HCT116 (cell line): ENCODE data around the gene PRXL2A. TPM values are rescaled to one million over a fixed set of nuclear protein-coding genes. Genes with fewer than 3 reads are reported as not detected.

Experiments
- ATAC-seq: fragments of 200-7000 bp; cut with Tn5 transposase; 2 replicates; pipeline ENCODE4 v1.9.1; 2020; ENCODE audit warnings: mild to moderate bottlenecking, moderate library complexity
- BruUV-seq: library from RNA; stranded (reverse); fragments of 400-500 nt; replicated peaks from 2 replicates; lab custom pipeline; 2021; lab: Mats Ljungman, UMichigan
- CTCF ChIA-PET: fragments of 300-600 bp; sonication (Branson Sonifier 250); formaldehyde crosslinking; loops from one replicate; lab custom pipeline; 2021; ENCODE audit warnings: antibody characterized with exemption; lab: Charles Lee
- POLR2A ChIA-PET: fragments of 300-600, 350-600 bp; sonication (Branson Sonifier 250); formaldehyde crosslinking; loops from one replicate; lab custom pipeline; 2021; ENCODE audit warnings: antibody characterized with exemption; lab: Charles Lee
- RAD21 ChIA-PET, 2 experiments: fragments of 300-600 bp; sonication (Branson Sonifier 250); formaldehyde crosslinking; loops; one replicate each; lab custom pipeline; 2023; ENCODE audit warnings: low total read pairs in 2 of 2; ENCODE audit not compliant: uncharacterized antibody in 2 of 2, unreplicated experiment in 2 of 2, low non-redundant PET in 1 of 2; lab: Charles Lee
- DNase-seq: peaks from one replicate; pipeline ENCODE4 v3.0.0-alpha.2; 2010; ENCODE audit warnings: low read depth, low spot score
- H2AFZ ChIP-seq: fragments of 200-600 bp; shearing (Covaris generic), sonication (generic); 2 replicates; pipeline ENCODE4 v1.6.1; 2017; ENCODE audit warnings: low read depth, mixed run types, mixed read lengths, antibody characterized with exemption, low read length; ENCODE audit not compliant: poor library complexity, severe bottlenecking
- H3K27ac ChIP-seq: 2 replicates; pipeline ENCODE4 v1.5.1; 2012; ENCODE audit warnings: low read depth, low read length
- H3K27me3 ChIP-seq: fragments of 200-600 bp; sonication (generic); 2 replicates; pipeline ENCODE4 v1.6.1; 2016; ENCODE audit warnings: mixed run types, low read length, mixed read lengths; ENCODE audit not compliant: insufficient read depth
- H3K36me3 ChIP-seq, 2 experiments: fragments of 200-500 bp in 1 of 2; fragments of 200-600 bp in 1 of 2; sonication (Bioruptor generic) in 1 of 2; sonication (generic) in 1 of 2; 2 replicates each; pipeline versions ENCODE4 v1.5.1 to v1.6.1; 2014 to 2016; ENCODE audit warnings: low read length in 2 of 2, inconsistent platforms in 1 of 2, mixed read lengths in 1 of 2, mixed run types in 1 of 2; ENCODE audit not compliant: insufficient read depth in 2 of 2, control insufficient read depth in 1 of 2
- H3K4me1 ChIP-seq, 2 experiments: fragments of 200-600 bp in 1 of 2; sonication (generic) in 1 of 2; 2 replicates each; pipeline versions ENCODE4 v1.5.1 to v1.6.1; 2012 to 2017; ENCODE audit warnings: low read length in 2 of 2, inconsistent platforms in 1 of 2, mild to moderate bottlenecking in 1 of 2, mixed read lengths in 1 of 2, mixed run types in 1 of 2, moderate library complexity in 1 of 2; ENCODE audit not compliant: insufficient read depth in 2 of 2, control insufficient read depth in 1 of 2
- H3K4me2 ChIP-seq: fragments of 200-600 bp; sonication (generic); 2 replicates; pipeline ENCODE4 v1.6.1; 2017; ENCODE audit warnings: mixed run types, low read length, mixed read lengths
- H3K4me3 ChIP-seq, 2 experiments: fragments of 200-600 bp in 1 of 2; sonication (generic) in 1 of 2; replicated peaks in 1 of 2; 2 replicates each; pipeline ENCODE4 v1.5.1; 2011 to 2016; ENCODE audit warnings: low read length in 2 of 2, control low read depth in 1 of 2, low read depth in 1 of 2, mild to moderate bottlenecking in 1 of 2, mixed read lengths in 1 of 2, mixed run types in 1 of 2
- H3K79me2 ChIP-seq: fragments of 200-600 bp; sonication (generic); 2 replicates; pipeline ENCODE4 v1.6.1; 2017; ENCODE audit warnings: mild to moderate bottlenecking, mixed run types, low read length, moderate library complexity, mixed read lengths; ENCODE audit not compliant: insufficient read depth
- H3K9ac ChIP-seq: fragments of 200-600 bp; sonication (generic); 2 replicates; pipeline ENCODE4 v1.6.1; 2016; ENCODE audit warnings: low read length, mixed read lengths
- H3K9me2 ChIP-seq: fragments of 200-600 bp; sonication (generic), shearing (Covaris generic); 2 replicates; pipeline ENCODE4 v1.6.1; 2017; ENCODE audit warnings: mixed run types, mild to moderate bottlenecking, moderate library complexity; ENCODE audit not compliant: insufficient read depth
- H3K9me3 ChIP-seq, 2 experiments: fragments of 200-500 bp in 1 of 2; fragments of 200-600 bp in 1 of 2; sonication (Bioruptor generic) in 1 of 2; sonication (generic) in 1 of 2; 2 replicates each; pipeline ENCODE4 v1.6.1; 2014 to 2017; ENCODE audit warnings: low read length in 2 of 2, mixed read lengths in 2 of 2, inconsistent platforms in 1 of 2, low read depth in 1 of 2, mild to moderate bottlenecking in 1 of 2, mixed run types in 1 of 2, moderate library complexity in 1 of 2; ENCODE audit not compliant: control insufficient read depth in 1 of 2, insufficient read depth in 1 of 2
- H4K20me1 ChIP-seq: fragments of 200-600 bp; sonication (generic), shearing (Covaris generic); 2 replicates; pipeline ENCODE4 v1.6.1; 2017; ENCODE audit warnings: mixed run types, mild to moderate bottlenecking, moderate library complexity; ENCODE audit not compliant: insufficient read depth
- EGR1 ChIP-seq: IDR thresholded peaks from 2 replicates; pipeline ENCODE4 v1.6.1; 2012; ENCODE audit warnings: low read depth
- EZH2phosphoT487 ChIP-seq: fragments of 200-600 bp; IDR thresholded peaks from 2 replicates; pipeline ENCODE4 v1.6.1; 2018; ENCODE audit warnings: antibody characterized with exemption, borderline replicate concordance
- FOSL1 ChIP-seq: IDR thresholded peaks from 2 replicates; pipeline ENCODE4 v1.6.1; 2012; ENCODE audit warnings: low read depth
- POLR2AphosphoS5 ChIP-seq: IDR thresholded peaks from 2 replicates; pipeline ENCODE4 v1.6.1; 2011; ENCODE audit warnings: mild to moderate bottlenecking, low read depth, low read length, moderate library complexity
- RAD21 ChIP-seq: IDR thresholded peaks from 2 replicates; pipeline ENCODE4 v1.6.1; 2012; ENCODE audit warnings: low read depth, mild to moderate bottlenecking
- SIN3A ChIP-seq: IDR thresholded peaks from 2 replicates; pipeline ENCODE4 v1.6.1; 2012; ENCODE audit warnings: low read depth
- YY1 ChIP-seq: IDR thresholded peaks from 2 replicates; pipeline ENCODE4 v1.6.1; 2011; ENCODE audit warnings: low read length, low read depth, moderate library complexity, mild to moderate bottlenecking; ENCODE audit not compliant: insufficient replicate concordance; ENCODE audit errors: extremely low read depth
- ZFX ChIP-seq: fragments of 450-650 bp; IDR thresholded peaks from 2 replicates; pipeline ENCODE4 v1.6.1; 2017
- ZNF274 ChIP-seq: fragments of 200-500 bp; sonication (Bioruptor generic); IDR thresholded peaks from 2 replicates; pipeline ENCODE4 v1.6.1; 2014; ENCODE audit warnings: mild to moderate bottlenecking, low read depth, low read length, inconsistent platforms
- intact Hi-C: fragments of 100-400 bp; cut with micrococcal nuclease; formaldehyde crosslinking; loops from 2 replicates; pipeline ENCODE4 v1.10.0; 2022
- total RNA-seq: library from RNA; stranded (reverse); gene quantifications from one replicate; pipeline ENCODE4 v1.2.1, GENCODE V29; 2021; ENCODE audit not compliant: unreplicated experiment
- TF ChIP-seq, protein P1 (sequence below), 3 experiments: fragments of 200-600 bp in 1 of 3; sonication (generic) in 1 of 3; IDR thresholded peaks in 2 of 3; conservative IDR thresholded peaks in 1 of 3; 2 replicates each; pipeline ENCODE4 v1.5.1; 2012 to 2017; ENCODE audit warnings: low read depth in 2 of 3, low read length in 2 of 3, antibody characterized with exemption in 1 of 3, borderline replicate concordance in 1 of 3, control low read depth in 1 of 3, mild to moderate bottlenecking in 1 of 3, mixed read lengths in 1 of 3, mixed run types in 1 of 3, moderate library complexity in 1 of 3; ENCODE audit not compliant: insufficient read depth in 1 of 3
- TF ChIP-seq, protein P2 (sequence below): IDR thresholded peaks from 2 replicates; pipeline ENCODE4 v1.6.1; 2012
- TF ChIP-seq, protein P3 (sequence below): IDR thresholded peaks from 2 replicates; pipeline ENCODE4 v1.6.1; 2011; ENCODE audit warnings: mild to moderate bottlenecking, low read length, moderate library complexity; ENCODE audit not compliant: insufficient replicate concordance; ENCODE audit errors: extremely low read depth

The PRXL2A gene
- total RNA-seq, 1 experiment from 2014 or later: 4.9 TPM

GRCh38 chr10:80459047-80459865, 50.9 kb downstream of the PRXL2A start:
- Histone ChIP-seq H3K4me3 (peak overlapping the region in 1 of 2 experiments; percentile 47; a peak in 1 of 4 replicates), H3K9me3 (no peaks in the 10 kb centered on the region), H3K79me2 (peaks cover 100% of the 10 kb centered on the region), H4K20me1 (peaks cover 3% of the 10 kb centered on the region; the same call in 1 of the 2 replicates), H3K36me3 (no peaks in the 10 kb centered on the region), H3K9ac (peak overlapping the region; percentile 53), H3K27me3 (no peaks in the 10 kb centered on the region), H3K4me1 (peaks cover 80 to 91% of the 10 kb centered on the region in 2 experiments), H2AFZ (no peak overlapping the region), H3K27ac (peak overlapping the region; percentile 79), H3K9me2 (no peaks in the 10 kb centered on the region), H3K4me2 (peak overlapping the region; percentile 82)
- intact Hi-C loops: loop anchor here (2.0 kb wide), 1 partner anchor 46 kb away; no protein-coding TSS in a partner anchor
- POLR2A ChIA-PET: interaction anchor here (1.1 to 3.6 kb wide), 4 partner anchors 9 to 46 kb away, joined by 3 to 18 read pairs (median 9); no protein-coding TSS in a partner anchor
- DNase-seq: no peak
- RAD21 ChIA-PET: interaction anchor here (0.6 to 5.2 kb wide), 6 partner anchors 13 to 46 kb away, joined by 3 to 23 read pairs (median 3); no protein-coding TSS in a partner anchor
- no TSS peak for BruUV-seq
- peak; percentile 65 for ATAC-seq
- CTCF ChIA-PET: interaction anchor here (0.9 to 3.9 kb wide), 7 partner anchors 12 to 50 kb away, joined by 4 to 53 read pairs (median 5); no protein-coding TSS in a partner anchor
- TF ChIP-seq, protein P1, sequence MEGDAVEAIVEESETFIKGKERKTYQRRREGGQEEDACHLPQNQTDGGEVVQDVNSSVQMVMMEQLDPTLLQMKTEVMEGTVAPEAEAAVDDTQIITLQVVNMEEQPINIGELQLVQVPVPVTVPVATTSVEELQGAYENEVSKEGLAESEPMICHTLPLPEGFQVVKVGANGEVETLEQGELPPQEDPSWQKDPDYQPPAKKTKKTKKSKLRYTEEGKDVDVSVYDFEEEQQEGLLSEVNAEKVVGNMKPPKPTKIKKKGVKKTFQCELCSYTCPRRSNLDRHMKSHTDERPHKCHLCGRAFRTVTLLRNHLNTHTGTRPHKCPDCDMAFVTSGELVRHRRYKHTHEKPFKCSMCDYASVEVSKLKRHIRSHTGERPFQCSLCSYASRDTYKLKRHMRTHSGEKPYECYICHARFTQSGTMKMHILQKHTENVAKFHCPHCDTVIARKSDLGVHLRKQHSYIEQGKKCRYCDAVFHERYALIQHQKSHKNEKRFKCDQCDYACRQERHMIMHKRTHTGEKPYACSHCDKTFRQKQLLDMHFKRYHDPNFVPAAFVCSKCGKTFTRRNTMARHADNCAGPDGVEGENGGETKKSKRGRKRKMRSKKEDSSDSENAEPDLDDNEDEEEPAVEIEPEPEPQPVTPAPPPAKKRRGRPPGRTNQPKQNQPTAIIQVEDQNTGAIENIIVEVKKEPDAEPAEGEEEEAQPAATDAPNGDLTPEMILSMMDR (IDR thresholded peaks at IDR 0.05 in 2 of 3, conservative IDR thresholded peaks at IDR 0.05 in 1 of 3; ENCODE audit: borderline replicate concordance in 1 of 3, insufficient read depth in 1 of 3, low read depth in 2 of 3, low read length in 2 of 3): no peak
- TF ChIP-seq POLR2AphosphoS5 (0 out of 2 replicates have a peak, but pooled peaks have one; percentile 38), EZH2phosphoT487 (no peak), EGR1 (no peak), YY1 (no peak), RAD21 (0 out of 2 replicates have a peak, but pooled peaks have one; percentile 4), SIN3A (peak; percentile 37; the same call in 1 of the 2 replicates), FOSL1 (no peak), ZFX (no peak), ZNF274 (no peak)
- TF ChIP-seq, protein P2, sequence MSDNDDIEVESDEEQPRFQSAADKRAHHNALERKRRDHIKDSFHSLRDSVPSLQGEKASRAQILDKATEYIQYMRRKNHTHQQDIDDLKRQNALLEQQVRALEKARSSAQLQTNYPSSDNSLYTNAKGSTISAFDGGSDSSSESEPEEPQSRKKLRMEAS: 0 out of 2 replicates have a peak, but pooled peaks have one; percentile 20
- TF ChIP-seq, protein P3, sequence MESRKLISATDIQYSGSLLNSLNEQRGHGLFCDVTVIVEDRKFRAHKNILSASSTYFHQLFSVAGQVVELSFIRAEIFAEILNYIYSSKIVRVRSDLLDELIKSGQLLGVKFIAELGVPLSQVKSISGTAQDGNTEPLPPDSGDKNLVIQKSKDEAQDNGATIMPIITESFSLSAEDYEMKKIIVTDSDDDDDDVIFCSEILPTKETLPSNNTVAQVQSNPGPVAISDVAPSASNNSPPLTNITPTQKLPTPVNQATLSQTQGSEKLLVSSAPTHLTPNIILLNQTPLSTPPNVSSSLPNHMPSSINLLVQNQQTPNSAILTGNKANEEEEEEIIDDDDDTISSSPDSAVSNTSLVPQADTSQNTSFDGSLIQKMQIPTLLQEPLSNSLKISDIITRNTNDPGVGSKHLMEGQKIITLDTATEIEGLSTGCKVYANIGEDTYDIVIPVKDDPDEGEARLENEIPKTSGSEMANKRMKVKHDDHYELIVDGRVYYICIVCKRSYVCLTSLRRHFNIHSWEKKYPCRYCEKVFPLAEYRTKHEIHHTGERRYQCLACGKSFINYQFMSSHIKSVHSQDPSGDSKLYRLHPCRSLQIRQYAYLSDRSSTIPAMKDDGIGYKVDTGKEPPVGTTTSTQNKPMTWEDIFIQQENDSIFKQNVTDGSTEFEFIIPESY: peak; percentile 30
